Measurements from ENCODE around the gene TNFRSF1A. TPM values are rescaled to one million over a fixed set of nuclear protein-coding genes. Genes with fewer than 3 reads are reported as not detected.
A peak's percentile ranks its signal among the peaks of the same experiment; 100 is the strongest.
"Not testable (repeated sequence)": the region's sequence is repeated elsewhere in the genome, so short reads cannot be mapped to it uniquely, and the experiment has no call there.

The TNFRSF1A gene
- total RNA-seq, 1 donor from 2014 or later: 44.0 TPM

DNA sequence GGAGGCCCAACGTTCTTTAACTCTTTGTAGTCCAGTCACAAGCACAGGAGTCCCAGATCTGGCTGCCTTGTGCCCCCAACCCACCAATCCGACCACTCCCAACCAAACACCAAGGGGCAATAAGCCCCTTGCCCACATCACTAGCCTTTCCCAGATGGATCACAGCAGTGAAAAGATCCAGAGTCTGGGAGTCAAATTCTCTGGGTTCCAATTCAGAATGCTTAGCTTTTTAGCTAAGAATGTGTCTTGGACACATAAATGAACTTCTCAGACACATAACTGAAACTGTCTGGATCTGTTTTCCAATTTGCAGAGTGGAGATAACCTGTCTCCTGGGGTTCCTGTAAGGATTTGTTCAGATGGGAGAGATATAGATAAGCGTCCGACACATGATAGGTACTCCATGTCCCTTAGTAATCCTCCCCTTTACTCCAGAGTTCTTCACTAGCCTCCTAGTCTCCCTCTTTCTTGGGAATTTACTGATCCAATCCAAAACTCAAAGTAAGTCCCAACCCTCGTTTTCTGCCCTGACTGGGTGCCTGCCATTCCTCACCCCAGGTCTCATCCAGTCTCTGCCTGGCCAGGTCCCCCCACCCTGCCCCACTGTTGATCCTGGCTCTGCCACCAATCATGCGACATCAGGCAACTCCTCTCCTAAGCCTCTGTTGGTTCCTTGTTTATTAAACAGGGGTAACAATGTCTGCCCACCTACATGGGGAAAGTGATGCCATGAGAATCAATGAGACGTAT, 439 bp upstream of the TNFRSF1A start:
- ATAC-seq: peak; percentile 3
- intact Hi-C loops (cut with micrococcal nuclease): no loop called here
- DNase-seq: no peak

DNA sequence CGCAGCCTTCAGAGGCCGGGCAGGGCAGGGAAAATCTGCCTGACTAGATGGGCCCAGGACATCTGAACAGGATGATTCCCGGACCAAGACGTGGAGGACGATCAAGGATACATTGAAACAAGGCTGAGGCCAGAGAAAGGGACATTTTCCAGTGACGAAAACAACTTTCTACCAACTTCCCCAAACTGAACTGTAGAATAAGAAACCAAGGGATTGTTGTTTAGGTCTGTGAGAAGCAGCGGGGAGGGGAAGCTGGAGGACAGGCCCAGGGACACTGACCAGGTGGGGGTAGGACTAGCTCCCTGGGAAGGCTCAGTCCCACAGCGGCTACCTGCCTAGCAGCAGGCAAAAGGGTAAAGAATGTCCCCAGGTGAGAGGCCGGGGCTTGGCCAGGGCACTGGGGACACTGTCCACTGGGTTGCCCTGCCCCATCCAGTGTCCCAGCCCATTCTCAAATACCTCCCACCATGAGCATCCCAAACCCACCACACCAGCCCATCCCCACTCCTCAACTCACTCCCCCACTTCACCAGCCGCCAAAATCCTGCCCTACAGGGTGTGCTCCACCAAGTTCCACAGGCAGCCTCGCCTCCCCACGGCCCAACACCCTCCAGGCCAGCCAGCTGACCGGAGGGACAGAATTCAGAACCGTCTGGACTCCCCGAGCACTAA, 995 bp downstream of the TNFRSF1A start:
- intact Hi-C loops (cut with micrococcal nuclease): no loop called here
- peak; percentile 11 for DNase-seq
- peak; percentile 0 for ATAC-seq

DNA sequence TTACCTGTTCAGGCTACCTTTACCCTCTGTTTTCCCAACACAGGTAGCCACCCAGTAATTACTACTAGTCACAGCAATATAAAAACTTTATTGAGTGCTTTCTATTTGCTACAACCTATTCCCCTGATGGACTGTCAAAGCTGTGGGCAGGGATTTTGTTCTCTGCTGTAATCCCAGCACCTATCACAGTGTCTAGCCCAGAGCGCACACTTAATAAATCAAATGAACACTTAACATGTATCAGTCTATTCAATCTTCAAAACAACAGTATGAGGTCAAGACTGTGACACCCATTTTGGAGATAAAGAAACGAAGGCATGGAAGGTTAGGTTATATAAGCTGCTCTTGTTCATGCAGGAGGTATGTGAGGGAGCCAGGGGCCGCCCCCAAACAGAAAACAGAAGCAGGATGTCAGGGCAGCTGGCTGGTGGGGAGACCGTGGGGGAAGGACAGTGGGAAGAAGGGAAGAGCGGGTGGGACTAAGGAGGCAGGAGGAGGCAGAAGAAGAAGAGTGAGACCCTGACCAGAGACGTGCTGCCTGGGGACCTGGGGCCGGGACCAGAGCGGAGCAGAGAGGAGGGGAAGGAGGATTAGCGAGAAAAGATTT, 1.7 kb downstream of the TNFRSF1A start:
- DNase-seq: peak; percentile 51
- no peak for ATAC-seq
- intact Hi-C loops (cut with micrococcal nuclease): no loop called here

DNA sequence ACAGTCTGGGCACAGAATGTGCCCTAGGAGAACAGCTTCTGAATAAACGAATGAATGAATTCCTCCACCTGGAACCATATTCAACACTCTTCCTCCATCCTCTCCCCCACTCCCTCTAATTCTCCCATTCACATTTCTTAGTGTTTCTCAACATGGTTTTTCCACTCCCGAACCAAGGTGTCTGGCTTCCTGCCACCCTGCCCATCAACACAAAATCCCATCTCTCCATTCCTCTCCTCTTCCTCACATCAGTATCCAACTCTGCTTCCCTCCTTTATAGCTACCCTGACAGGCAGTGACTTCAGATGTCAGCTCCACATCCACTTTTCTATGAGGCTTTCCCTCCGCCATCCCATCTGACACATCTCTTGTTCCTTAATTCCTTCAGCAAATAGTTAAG, 2.9 kb downstream of the TNFRSF1A start:
- ATAC-seq: no peak
- intact Hi-C loops (cut with micrococcal nuclease): no loop called here
- no peak for DNase-seq

DNA sequence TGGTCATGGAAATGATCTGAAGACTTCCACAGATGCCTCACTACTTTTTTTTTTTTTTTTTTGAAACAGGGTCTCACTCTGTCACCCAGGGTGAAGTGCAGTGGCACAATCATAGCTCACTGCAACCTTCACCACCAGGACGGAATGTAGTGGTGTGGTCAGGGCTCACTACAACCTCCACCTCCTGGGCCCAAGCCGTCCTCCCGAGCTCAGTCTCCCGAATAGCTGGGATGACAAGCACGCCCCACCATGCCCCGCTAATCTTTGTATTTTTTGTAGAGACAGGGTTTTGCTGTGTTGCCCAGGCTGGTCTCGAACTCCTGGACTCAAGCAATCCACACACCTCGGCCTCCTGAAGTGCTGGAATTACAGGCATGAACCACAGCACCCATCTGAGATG, 3.3 kb downstream of the TNFRSF1A start:
- ATAC-seq; DNase-seq; intact Hi-C loops (cut with micrococcal nuclease): not testable (repeated sequence)

DNA sequence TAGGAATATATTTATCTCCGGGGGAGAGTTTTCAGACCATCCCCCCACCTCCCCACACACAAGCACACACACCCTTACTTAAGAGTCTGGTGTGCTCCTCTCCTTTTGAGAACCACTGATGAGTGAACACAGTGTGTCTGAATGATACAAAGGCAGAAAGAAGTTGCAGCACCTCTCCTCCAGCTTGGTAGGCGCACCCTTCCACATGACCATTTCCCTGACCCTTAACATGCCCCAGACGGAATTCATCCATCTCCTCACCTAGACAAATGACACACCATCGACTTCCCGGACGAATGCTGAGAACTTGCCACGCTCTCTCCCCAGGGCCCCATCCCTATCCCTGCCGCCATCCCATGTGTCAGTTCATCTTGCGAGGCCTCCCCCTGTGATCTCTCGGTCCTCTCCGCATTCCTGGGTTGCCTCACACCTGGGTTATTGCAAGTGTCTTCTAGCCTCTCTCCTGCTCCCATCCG, 3.9 kb downstream of the TNFRSF1A start:
- DNase-seq: no peak
- intact Hi-C loops (cut with micrococcal nuclease): no loop called here
- ATAC-seq: no peak

DNA sequence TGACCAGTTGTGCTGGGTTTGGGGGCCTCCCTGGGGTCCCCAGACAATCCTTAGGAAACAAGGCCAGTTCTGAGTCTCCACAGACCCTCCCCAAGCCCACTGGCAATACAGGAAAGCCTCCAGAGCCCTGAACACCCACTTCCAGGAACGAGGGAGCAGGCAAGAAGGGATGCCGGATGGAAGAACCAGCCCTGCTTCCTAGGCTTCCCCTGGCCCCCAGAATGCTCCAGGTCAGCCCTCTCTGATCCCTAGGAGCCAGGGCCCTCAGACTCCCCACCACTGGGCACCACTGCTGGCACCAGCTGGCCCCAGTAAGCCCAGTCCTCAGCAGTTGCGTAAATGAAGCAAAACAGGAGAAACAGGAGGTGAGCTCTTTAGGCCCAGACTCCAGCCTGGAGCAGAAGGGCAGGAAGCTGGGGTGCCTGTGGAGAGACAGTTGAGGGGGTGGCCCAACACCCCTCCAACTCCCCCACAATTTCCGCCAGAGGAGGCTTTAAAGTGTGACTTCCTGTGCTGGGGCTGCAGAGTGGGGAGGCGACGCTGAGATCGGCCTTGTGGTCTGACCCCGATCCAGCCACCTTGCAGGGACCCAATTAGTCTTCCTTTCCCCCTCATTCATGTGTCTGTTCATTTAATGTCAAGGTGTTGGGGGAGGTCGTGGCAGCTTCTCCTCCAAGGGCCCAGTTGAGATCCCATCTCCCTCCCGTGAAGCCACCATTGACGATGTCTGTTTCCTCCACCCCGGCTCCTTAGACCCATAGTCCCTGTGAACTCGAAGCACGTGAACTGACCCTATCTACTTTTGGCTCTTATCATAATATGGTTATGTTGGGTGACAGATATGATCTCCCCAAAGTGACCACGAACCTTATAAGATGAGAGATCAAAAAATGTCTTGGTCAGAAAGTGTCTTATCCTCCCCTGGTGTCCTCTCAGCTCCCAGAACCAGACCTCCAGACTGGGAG, 4.7 kb downstream of the TNFRSF1A start:
- no peak for ATAC-seq
- peak; percentile 50 for DNase-seq
- intact Hi-C loops (cut with micrococcal nuclease): no loop called here

DNA sequence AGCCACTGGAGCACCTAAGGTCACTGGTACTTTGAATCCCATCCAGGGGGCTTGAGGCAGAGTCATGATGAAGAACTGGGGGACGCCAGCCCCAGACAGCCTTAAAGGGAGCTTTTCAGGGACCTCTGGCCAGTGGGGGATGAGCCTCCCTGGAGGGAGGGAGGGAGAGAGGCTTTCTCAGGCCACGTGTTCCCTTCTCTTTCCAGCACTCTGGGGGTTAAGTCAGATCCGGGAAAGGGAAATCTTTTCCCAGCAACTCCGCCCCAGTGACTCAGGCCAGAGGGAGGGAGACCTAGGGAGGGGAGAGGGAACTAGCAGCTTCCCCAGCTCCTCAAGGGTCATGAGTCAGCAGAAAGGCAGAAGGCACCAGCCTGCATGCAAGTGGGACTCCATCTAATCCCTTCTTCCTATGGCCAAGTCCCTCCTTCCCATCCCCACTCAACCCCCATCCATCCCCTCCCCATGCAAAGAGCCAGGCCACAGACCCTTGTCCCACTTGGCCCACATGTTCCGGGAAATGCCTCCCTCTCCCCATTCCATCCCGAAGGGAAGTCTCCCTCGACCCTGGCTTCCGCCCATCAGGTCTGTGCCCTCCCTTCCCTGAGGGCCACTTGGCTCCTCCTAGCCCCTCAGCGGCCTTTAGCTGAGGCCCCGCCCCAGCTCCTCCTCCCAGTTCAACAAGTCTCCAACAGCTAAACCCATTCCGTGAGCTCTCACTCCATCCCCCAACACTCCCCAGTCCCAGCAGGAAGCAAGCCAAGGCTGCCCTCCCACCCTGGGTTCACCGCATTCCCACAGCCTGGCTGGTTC, 5.6 kb downstream of the TNFRSF1A start:
- intact Hi-C loops (cut with micrococcal nuclease): no loop called here
- DNase-seq (peak; percentile 95), ATAC-seq (peak; percentile 84)

DNA sequence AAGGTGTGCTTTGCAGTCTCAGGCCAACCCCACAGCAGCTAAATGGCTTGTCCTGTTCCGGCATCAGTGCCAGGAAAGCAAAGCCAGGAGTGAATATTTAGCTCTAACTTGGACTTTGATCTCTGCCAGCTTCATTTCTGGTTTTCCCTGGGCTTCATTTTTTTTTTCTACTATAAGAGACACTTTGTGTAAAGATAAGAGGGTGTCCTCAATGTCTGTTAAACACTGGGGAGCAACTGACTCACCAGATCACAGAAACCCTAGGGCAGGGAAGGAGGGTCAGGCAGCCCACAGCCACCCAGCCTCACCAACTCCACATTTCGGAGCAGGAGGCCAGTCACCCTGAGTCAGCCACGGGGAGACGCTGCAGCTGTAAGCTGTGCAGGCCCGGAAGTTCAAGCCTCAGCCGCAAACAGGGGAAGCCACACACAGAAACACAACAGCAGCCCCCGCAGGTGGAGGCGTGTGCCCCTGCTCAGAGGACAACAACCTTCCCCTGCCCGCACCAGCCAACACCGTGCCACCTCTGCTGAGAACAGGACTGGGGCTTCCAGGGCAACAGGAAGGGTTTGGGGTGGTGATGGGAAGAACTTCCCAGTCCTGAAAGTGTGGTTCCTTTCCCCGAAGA, 6.3 kb downstream of the TNFRSF1A start:
- intact Hi-C loops (cut with micrococcal nuclease): no loop called here
- ATAC-seq (peak; percentile 50), DNase-seq (peak; percentile 76)

DNA sequence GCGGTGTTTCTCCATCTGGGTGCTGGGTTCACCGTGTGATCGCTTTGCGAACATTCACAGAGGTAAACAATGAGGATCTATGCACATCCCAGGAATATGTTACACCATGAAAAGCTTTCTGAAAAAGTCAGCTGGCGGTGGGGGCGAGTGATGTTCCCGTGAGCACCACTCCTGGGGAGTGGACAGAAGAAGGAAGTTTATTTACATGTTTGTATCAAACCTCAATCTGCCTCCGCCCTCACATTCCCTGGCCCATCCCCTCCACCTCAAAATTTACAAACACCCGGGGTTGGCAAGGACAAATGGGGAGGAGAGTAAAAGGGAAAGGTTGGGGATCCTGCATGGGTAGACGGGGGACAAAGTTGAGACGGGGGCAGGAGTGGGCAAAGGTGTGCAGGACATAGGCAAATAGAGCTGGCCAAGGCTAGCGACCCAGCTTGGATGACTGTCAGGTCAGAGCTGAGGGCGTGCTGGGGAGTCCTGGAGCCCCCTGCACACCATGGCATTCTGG, 6.9 kb downstream of the TNFRSF1A start:
- ATAC-seq (no peak), DNase-seq (no peak)
- intact Hi-C loops (cut with micrococcal nuclease): no loop called here

DNA sequence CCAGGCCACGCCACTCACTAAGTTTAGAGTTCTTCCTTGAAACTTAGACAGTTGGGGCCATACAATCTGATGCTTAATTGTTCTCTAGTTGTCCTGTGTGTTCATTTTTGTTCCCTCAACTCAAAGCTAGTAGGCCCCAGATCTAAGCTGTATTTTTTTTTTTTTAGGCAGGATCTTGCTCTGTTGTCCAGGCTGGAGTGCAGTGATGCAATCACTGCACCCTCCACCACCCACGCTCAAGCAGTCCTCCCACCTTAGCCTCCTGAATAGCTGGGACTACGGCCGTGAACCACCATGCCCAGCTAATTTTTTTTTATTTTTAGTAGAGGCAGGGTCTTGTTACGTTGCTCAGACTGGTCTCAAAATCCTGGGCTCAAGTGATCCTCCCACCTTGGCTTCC, 7.5 kb downstream of the TNFRSF1A start:
- DNase-seq (no peak), ATAC-seq (no peak)
- intact Hi-C loops (cut with micrococcal nuclease): no loop called here

DNA sequence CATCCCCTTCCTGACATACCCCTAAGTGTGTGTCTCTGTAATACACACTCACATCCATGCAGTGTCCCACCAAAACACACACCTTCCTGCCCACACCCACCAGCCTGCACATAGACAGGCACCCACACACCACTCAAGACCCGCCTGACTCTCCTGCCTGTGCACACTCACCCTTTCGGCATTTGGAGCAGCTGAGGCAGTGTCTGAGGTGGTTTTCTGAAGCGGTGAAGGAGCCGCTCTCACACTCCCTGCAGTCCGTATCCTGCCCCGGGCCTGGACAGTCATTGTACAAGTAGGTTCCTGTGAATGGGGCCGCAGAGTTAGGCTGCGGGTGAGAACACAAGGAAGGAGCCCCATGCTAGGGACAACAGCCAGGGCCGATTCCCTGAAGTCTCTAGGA, 8.3 kb downstream of the TNFRSF1A start:
- ATAC-seq: no peak
- intact Hi-C loops (cut with micrococcal nuclease): no loop called here
- DNase-seq: no peak

DNA sequence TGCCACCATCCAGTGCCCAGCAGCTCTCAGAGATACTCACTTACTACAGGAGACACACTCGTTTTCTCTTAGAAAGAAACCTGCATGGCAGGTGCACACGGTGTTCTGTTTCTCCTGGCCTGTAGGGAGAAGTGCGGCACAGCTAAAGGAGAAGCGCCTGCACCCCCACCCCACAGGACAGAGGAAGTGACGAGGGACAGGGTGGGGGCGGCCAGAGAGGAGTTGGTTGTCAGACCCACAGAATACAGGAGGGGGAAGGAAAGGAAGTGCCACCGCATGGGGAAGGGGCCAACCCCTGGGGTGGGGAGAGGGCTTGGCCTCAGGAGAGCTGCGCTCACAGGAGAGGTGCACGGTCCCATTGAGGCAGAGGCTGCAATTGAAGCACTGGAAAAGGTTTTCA, 8.8 kb downstream of the TNFRSF1A start:
- intact Hi-C loops (cut with micrococcal nuclease): no loop called here
- DNase-seq: no peak

DNA sequence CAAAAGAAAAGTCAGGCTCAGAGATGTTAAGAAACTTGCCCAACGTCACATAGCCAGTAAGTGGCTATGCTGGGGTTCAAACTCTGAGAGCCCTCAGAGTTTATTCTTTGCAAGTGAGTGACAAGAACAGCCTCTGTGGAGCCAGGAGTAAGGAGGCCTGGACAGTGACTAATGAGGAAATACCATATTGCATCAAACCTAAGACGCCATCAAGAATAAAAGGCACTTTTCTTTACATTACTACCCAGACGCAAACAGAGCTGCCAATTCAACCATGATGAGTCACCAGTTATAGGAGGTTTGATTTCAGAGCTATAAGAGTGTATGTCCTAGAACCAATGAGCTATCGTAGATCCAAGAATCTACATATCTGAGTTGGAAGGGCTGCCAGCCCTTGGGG, 9.4 kb downstream of the TNFRSF1A start:
- intact Hi-C loops (cut with micrococcal nuclease): no loop called here
- ATAC-seq (no peak), DNase-seq (no peak)

More for the DNA sequence above, 8.8 kb downstream of the TNFRSF1A start:
- no peak for ATAC-seq

DNA sequence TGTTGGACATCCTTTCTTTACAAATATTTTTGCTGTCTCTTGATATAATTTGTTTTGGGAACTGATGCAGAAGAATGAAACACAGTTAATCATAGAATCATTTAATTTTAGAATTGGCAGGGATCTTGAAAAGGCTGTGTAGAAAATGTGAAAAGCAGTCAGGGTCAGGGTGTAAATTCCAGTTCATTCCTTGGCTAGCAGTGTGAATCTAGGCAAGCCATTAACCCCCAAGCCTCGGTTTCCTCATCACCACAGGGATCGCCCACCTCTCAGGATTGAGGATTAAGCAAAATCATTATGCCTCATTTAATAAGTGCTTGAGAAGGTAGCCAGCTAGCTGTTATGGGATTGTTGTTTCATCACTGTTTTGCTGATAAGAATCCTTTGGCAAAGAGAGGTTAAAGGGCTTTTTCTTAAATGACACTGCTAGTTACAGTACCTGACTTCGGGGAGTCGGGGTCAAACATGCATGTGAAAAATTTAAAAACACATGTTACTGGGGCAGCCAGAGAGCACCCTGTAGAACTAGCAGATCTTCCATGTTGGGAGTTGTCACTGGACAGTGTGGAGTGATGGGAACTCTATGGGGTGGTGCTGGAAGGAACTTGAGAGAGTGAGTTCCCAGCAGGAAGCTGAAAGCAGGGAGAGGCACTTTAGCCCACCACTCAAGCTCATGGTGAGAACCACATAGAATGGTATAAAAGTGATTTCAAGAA, 10.7 kb downstream of the TNFRSF1A start:
- intact Hi-C loops (cut with micrococcal nuclease): no loop called here
- DNase-seq (no peak), ATAC-seq (no peak)

DNA sequence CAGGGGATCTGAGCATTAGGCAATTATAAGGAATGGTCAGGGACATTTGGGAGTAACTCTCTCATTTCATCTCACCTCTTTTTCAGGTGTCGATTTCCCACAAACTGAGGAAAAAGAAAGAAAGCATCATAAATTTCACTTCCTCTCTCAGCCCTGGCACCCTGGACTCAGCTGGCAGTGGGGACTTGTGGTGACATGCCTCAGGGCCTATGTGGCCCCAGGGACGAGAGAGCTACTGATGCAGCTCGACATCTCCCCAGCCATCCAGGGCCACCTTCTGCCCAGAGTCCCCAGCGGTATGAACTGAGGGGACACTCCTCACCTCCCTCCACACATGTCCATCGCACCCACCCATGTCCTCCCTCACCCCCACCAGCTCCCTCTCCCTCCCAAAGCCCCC, 11.7 kb downstream of the TNFRSF1A start:
- ATAC-seq (no peak), DNase-seq (no peak)
- intact Hi-C loops (cut with micrococcal nuclease): no loop called here

DNA sequence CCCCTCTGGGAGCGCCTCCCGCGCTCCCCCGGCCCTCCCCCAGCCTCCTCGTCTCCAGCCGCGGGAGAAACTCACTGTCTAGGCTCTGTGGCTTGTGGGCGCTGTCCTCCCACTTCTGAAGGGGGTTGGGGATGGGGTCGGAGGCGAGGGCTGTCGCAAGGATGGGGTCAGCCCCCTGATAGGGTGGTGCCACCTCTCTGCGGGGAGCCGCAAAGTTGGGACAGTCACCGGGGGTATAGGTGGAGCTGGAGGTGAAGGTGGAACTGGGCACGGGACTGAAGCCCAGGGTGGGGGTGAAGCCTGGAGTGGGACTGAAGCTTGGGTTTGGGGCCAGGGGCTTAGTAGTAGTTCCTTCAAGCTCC, 12.2 kb downstream of the TNFRSF1A start:
- intact Hi-C loops (cut with micrococcal nuclease): no loop called here

More for the DNA sequence above, 12.2 kb downstream of the TNFRSF1A start:
- DNase-seq (no peak), ATAC-seq (no peak)

Data from left ventricle myocardium superior (tissue), 1 donor.